ENCODE data around the gene GFPT2. TPM values are rescaled to one million over a fixed set of nuclear protein-coding genes. Genes with fewer than 3 reads are reported as not detected.

Gene GFPT2
- total and polyA plus RNA-seq, 10 of the 15 experiments (the other 5 are each of a cell fraction or from before 2014, with no cell fraction given) = 0.05 to 0.33 (median 0.11) TPM; not detected in 4

DNA sequence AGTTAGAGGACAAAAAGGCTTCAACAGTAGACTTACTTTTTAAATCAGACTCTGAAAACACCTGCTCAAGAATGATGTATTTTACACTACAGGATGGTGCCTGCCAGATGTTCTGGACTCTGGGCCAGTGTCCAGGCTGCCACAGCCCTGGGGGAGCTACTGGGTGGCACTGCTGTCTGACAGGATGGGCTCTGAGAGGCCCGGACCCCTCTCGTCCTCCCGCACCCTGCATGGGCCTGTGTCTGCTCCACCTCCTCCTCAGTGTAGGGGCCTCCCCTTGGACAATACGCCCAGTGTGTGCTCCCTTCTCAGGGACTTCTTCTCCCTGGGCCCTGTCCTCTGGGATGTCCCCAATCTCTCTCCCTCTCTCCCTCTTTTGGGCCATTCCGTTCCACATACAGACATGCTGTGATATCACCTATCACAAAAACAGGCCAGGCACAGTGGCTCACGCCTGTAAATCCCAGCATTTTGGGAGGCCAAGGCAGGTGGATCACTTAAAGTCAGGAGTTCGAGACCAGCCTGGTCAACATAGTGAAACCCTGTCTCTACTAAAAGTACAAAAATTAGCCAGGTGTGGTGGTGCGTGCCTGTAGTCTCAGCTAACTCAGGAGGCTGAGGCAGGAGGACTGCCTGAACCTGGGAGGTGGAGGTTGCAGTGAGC is 23.4 kb downstream of the GFPT2 start (continued):
- TF ChIP-seq KAT2A (conservative IDR thresholded peaks at IDR 0.05; ENCODE audit: control insufficient read depth, low read depth, low read length) = no peak

DNA sequence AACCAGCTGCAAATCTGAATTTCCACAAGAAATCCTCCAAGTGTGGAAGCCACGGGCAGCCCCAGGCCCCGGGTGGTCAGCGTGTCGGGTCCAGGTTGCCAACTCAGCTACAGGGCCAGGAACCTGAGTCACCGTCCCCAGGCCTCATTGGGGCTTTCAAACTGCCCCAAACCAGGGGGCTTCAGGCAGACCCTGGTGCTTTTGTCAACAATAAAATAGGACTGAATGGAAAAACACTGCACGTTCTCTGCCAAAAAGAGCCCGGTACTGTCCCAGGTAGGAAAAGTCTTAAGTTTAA is 24.0 kb downstream of the GFPT2 start:
- no peak overlapping the region for H3K9ac ChIP-seq (ENCODE audit: control insufficient read depth, insufficient read depth, low read length)
- no peaks in the 10 kb centered on the region for H3K79me2 ChIP-seq (ENCODE audit: control insufficient read depth, insufficient read depth, low read length)
- BruUV-seq (replicated peaks) = no TSS peak
- intact Hi-C loops (cut with micrococcal nuclease; ENCODE audit: unreplicated experiment) (no loop called here), in situ Hi-C loops (cut with MboI) (no loop called here)
- CTCF ChIA-PET = interaction anchor here (0.6 to 2.4 kb wide), 32 partner anchors 10 to 359 kb away, joined by 3 to 44 read pairs (median 4); no protein-coding TSS in a partner anchor
- no peak overlapping the region for H3K4me2 ChIP-seq (ENCODE audit: control insufficient read depth, insufficient read depth)
- POLR2A ChIA-PET = no interaction called here
- no peak for FAIRE-seq
- H3K4me3 ChIP-seq = no peak overlapping the region
- SMC1A ChIA-PET (ENCODE audit: uncharacterized antibody, unreplicated experiment) = interaction anchor here (0.8 to 1.7 kb wide), 5 partner anchors 13 to 203 kb away, joined by 3 to 11 read pairs (median 4); no protein-coding TSS in a partner anchor
- ATAC-seq = no peak
- RAD21 ChIA-PET (ENCODE audit: unreplicated experiment) = interaction anchor here (0.6 to 1.7 kb wide), 7 partner anchors 13 to 142 kb away, joined by 3 to 16 read pairs (median 4); partner anchors contain the start of gene MAPK9
- no peaks in the 10 kb centered on the region for H3K36me3 ChIP-seq (ENCODE audit: control insufficient read depth in 2 of 2, insufficient read depth in 2 of 2, low read length in 1 of 2)
- DNase-seq (ENCODE audit: low read depth, low spot score) = no peak
- 58% methylated on average over 7 of the region's 7 CpGs for WGBS (ENCODE audit: insufficient coverage, insufficient replicate concordance, low lambda C conversion rate, missing lambda C conversion rate)
- no peaks in the 10 kb centered on the region for H4K20me1 ChIP-seq (ENCODE audit: control insufficient read depth, insufficient read depth)
- no peaks in the 10 kb centered on the region for H3K27me3 ChIP-seq (replicated peaks in 1 of 2; ENCODE audit: control insufficient read depth in 2 of 2, insufficient read depth in 2 of 2, low read length in 1 of 2)
- no peak overlapping the region for H2AFZ ChIP-seq (ENCODE audit: control insufficient read depth, low read depth, low read length)
- no peaks in the 10 kb centered on the region for H3K9me3 ChIP-seq (replicated peaks; ENCODE audit: control insufficient read depth, insufficient read depth, low read length)
- H3K27ac ChIP-seq (ENCODE audit: control insufficient read depth, insufficient read depth) = no peak overlapping the region
- H3K4me1 ChIP-seq (ENCODE audit: control insufficient read depth, insufficient read depth, low read length) = no peaks in the 10 kb centered on the region
- TF ChIP-seq SIX5 (IDR thresholded peaks at IDR 0.05; ENCODE audit: low read depth, low read length, severe bottlenecking) = no peak
- no peak for TF ChIP-seq CBX5 (IDR thresholded peaks at IDR 0.05; ENCODE audit: low read depth)
- TF ChIP-seq, protein P1, sequence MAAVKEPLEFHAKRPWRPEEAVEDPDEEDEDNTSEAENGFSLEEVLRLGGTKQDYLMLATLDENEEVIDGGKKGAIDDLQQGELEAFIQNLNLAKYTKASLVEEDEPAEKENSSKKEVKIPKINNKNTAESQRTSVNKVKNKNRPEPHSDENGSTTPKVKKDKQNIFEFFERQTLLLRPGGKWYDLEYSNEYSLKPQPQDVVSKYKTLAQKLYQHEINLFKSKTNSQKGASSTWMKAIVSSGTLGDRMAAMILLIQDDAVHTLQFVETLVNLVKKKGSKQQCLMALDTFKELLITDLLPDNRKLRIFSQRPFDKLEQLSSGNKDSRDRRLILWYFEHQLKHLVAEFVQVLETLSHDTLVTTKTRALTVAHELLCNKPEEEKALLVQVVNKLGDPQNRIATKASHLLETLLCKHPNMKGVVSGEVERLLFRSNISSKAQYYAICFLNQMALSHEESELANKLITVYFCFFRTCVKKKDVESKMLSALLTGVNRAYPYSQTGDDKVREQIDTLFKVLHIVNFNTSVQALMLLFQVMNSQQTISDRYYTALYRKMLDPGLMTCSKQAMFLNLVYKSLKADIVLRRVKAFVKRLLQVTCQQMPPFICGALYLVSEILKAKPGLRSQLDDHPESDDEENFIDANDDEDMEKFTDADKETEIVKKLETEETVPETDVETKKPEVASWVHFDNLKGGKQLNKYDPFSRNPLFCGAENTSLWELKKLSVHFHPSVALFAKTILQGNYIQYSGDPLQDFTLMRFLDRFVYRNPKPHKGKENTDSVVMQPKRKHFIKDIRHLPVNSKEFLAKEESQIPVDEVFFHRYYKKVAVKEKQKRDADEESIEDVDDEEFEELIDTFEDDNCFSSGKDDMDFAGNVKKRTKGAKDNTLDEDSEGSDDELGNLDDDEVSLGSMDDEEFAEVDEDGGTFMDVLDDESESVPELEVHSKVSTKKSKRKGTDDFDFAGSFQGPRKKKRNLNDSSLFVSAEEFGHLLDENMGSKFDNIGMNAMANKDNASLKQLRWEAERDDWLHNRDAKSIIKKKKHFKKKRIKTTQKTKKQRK (IDR thresholded peaks at IDR 0.05; ENCODE audit: low read depth, low read length) = no peak
- no peak for TF ChIP-seq POU2F2 (IDR thresholded peaks at IDR 0.05; ENCODE audit: borderline replicate concordance, low read depth, low read length)
- TF ChIP-seq, protein P2, sequence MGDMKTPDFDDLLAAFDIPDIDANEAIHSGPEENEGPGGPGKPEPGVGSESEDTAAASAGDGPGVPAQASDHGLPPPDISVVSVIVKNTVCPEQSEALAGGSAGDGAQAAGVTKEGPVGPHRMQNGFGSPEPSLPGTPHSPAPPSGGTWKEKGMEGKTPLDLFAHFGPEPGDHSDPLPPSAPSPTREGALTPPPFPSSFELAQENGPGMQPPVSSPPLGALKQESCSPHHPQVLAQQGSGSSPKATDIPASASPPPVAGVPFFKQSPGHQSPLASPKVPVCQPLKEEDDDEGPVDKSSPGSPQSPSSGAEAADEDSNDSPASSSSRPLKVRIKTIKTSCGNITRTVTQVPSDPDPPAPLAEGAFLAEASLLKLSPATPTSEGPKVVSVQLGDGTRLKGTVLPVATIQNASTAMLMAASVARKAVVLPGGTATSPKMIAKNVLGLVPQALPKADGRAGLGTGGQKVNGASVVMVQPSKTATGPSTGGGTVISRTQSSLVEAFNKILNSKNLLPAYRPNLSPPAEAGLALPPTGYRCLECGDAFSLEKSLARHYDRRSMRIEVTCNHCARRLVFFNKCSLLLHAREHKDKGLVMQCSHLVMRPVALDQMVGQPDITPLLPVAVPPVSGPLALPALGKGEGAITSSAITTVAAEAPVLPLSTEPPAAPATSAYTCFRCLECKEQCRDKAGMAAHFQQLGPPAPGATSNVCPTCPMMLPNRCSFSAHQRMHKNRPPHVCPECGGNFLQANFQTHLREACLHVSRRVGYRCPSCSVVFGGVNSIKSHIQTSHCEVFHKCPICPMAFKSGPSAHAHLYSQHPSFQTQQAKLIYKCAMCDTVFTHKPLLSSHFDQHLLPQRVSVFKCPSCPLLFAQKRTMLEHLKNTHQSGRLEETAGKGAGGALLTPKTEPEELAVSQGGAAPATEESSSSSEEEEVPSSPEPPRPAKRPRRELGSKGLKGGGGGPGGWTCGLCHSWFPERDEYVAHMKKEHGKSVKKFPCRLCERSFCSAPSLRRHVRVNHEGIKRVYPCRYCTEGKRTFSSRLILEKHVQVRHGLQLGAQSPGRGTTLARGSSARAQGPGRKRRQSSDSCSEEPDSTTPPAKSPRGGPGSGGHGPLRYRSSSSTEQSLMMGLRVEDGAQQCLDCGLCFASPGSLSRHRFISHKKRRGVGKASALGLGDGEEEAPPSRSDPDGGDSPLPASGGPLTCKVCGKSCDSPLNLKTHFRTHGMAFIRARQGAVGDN (IDR thresholded peaks at IDR 0.05) = no peak
- no peak for TF ChIP-seq RAD21 (IDR thresholded peaks at IDR 0.05; ENCODE audit: insufficient read depth, low read depth, low read length)
- no peak for TF ChIP-seq ZNF207 (IDR thresholded peaks at IDR 0.05; ENCODE audit: borderline replicate concordance)
- TF ChIP-seq NR2C2 (IDR thresholded peaks at IDR 0.05; ENCODE audit: borderline replicate concordance, control insufficient read depth, insufficient read length, low read depth) = no peak
- TF ChIP-seq MEF2B (IDR thresholded peaks at IDR 0.05; ENCODE audit: partially characterized antibody, poor library complexity, severe bottlenecking) = no peak
- TF ChIP-seq LARP7 (IDR thresholded peaks at IDR 0.05) = no peak
- TF ChIP-seq NR2F1 (conservative IDR thresholded peaks at IDR 0.05) = no peak

Measured in GM12878 (cell line).